MV-4-11 (cell line): ENCODE results near the gene SHROOM4.
A peak's percentile ranks its signal among the peaks of the same experiment; 100 is the strongest.

Experiments
- DNase-seq: peaks from one replicate; lab custom pipeline; 2025; lab: John Stamatoyannopoulos, UW

Gene SHROOM4

GRCh38 chrX:50707955-50708699 lies 105.9 kb downstream of the SHROOM4 start:
- DNase-seq, result no peak

- no peak for DNase-seq
These were observed 106.6 kb downstream of the SHROOM4 start for GRCh38 chrX:50707405-50707804.

GRCh38 chrX:50705042-50705441 lies 109.0 kb downstream of the SHROOM4 start:
- peak; percentile 70 for DNase-seq

- no peak for DNase-seq
These were observed 109.6 kb downstream of the SHROOM4 start for GRCh38 chrX:50704360-50704759.

GRCh38 chrX:50700921-50701320 lies 113.1 kb downstream of the SHROOM4 start:
- no peak for DNase-seq

GRCh38 chrX:50698944-50699343 lies 115.0 kb downstream of the SHROOM4 start:
- no peak for DNase-seq

- peak; percentile 29 for DNase-seq
These were observed 116.3 kb downstream of the SHROOM4 start for GRCh38 chrX:50697691-50698090.

GRCh38 chrX:50691820-50692219 lies 122.2 kb downstream of the SHROOM4 start:
- peak; percentile 27 for DNase-seq

GRCh38 chrX:50684871-50685270 lies 129.1 kb downstream of the SHROOM4 start:
- no peak for DNase-seq

- DNase-seq, result no peak
These were observed 133.0 kb downstream of the SHROOM4 start for GRCh38 chrX:50680990-50681389.

- DNase-seq, result no peak
These were observed 136.2 kb downstream of the SHROOM4 start for GRCh38 chrX:50677789-50678188.

- no peak for DNase-seq
These were observed 142.3 kb downstream of the SHROOM4 start for GRCh38 chrX:50671661-50672060.

- DNase-seq, result no peak
These were observed 145.1 kb downstream of the SHROOM4 start for GRCh38 chrX:50668860-50669259.

- no peak for DNase-seq
These were observed 165.8 kb downstream of the SHROOM4 start for GRCh38 chrX:50648156-50648555.

- DNase-seq, result no peak
These were observed 169.5 kb downstream of the SHROOM4 start for GRCh38 chrX:50644496-50644895.

- DNase-seq, result no peak
These were observed 170.4 kb downstream of the SHROOM4 start for GRCh38 chrX:50643525-50644137.

GRCh38 chrX:50638123-50638522 lies 175.9 kb downstream of the SHROOM4 start:
- no peak for DNase-seq

- no peak for DNase-seq
These were observed 178.1 kb downstream of the SHROOM4 start for GRCh38 chrX:50635817-50636365.

- no peak for DNase-seq
These were observed 178.8 kb downstream of the SHROOM4 start for GRCh38 chrX:50635162-50635561.

GRCh38 chrX:50629774-50630173 lies 184.2 kb downstream of the SHROOM4 start:
- no peak for DNase-seq

GRCh38 chrX:50627696-50628095 lies 186.3 kb downstream of the SHROOM4 start:
- no peak for DNase-seq

GRCh38 chrX:50626432-50626831 lies 187.6 kb downstream of the SHROOM4 start:
- DNase-seq, result no peak

GRCh38 chrX:50622751-50623150 lies 191.2 kb downstream of the SHROOM4 start:
- no peak for DNase-seq
